CD4-positive, alpha-beta T cell treated with Interleukin-17A for 4 hours (primary cell): ENCODE data around the gene SCIN.
A peak's percentile ranks its signal among the peaks of the same experiment; 100 is the strongest.
"Not testable (repeated sequence)": the region's sequence is repeated elsewhere in the genome, so short reads cannot be mapped to it uniquely, and the experiment has no call there.

Experiments
- DNase-seq: peaks from one replicate; pipeline ENCODE4 v3.0.0-alpha.2; 2020; ENCODE audit warnings: mixed read lengths

The SCIN gene

DNA sequence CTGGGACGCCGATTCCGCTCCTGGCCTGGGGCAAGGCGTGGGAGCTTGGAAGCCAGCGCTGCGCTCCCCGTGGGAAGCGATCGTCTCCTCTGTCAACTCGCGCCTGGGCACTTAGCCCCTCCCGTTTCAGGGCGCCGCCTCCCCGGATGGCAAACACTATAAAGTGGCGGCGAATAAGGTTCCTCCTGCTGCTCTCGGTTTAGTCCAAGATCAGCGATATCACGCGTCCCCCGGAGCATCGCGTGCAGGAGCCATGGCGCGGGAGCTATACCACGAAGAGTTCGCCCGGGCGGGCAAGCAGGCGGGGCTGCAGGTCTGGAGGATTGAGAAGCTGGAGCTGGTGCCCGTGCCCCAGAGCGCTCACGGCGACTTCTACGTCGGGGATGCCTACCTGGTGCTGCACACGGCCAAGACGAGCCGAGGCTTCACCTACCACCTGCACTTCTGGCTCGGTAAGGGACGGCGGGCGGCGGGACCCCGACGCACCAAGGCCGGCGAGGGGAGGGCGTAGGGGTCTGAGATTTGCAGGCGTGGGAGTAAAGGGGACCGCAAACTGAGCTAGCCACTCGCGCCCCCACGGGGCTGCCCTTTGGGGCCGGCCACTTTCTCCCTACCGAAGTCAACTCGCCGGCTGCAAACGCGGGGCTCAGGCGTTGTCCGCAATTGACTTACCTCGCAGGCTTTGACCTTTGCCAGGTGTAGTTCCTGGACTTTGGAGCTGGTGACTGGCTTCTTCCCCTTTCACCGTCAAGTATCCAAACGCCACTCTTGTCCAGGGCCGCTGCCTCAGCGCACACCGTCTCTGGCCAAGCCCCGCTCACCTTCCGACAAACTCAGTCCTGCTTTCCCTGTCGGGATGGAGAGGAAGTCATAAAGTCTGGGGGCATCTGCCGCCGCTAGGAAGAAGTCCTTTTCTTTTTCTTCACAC lies at the start of gene SCIN:
Gene SCIN, plus strand, starts transcription at position 187 of the 928 bp plus-strand sequence. Its CDS starts 67 bp downstream, at position 254.
- DNase-seq: peak; percentile 20

DNA sequence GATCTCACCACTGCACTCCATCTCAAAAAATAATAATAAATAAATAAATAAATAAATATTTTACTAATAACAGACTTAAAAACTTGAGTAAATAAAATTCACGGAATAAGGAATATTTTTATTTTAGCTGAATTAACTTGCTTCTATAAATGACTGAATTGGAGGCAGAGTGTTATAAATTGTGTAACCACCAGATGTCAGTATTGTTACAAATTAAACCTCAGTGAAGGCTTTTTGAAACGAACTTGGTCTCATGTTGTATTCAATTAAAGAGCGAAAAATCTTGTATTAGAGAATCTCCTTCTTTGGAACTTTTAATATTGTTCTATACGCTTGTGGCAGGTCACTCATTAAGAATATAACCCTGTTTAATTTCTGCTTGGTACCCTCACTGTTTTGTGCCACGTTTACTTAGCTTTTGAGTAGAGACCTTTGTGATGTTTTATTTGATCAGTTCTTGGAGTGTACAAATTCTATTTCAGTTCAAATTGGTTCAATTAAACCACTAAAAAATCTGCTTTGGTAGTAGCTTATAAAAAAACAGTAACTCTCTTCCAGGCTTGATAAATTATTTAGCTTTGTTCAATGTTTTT lies 45.6 kb upstream of the SCIN start:
- no peak for DNase-seq

DNA sequence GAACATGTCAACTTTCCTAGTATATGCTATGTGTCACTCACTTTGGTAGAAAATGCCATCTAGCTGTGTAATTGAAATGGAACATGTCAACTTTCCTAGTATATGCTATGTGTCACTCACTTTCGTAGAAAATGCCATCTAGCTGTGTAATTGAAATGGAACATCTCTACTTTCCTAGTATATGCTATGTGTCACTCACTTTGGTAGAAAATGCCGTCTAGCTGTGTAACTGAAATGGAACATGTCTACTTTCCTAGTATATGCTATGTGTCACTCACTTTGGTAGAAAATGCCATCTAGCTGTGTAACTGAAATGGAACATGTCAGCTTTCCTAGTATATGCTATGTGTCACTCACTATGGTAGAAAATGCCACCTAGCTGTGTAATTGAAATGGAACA lies 43.8 kb upstream of the SCIN start:
- not testable (repeated sequence) for DNase-seq

DNA sequence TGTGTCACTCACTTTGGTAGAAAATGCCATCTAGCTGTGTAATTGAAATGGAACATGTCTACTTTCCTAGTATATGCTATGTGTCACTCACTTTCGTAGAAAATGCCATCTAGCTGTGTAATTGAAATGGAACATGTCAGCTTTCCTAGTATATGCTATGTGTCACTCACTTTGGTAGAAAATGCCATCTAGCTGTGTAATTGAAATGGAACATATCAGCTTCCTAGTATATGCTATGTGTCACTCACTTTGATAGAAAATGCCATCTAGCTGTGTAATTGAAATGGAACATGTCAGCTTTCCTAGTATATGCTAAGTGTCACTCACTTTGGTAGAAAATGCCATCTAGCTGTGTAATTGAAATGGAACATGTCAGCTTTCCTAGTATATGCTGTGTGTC lies 42.9 kb upstream of the SCIN start:
- DNase-seq: not testable (repeated sequence)

DNA sequence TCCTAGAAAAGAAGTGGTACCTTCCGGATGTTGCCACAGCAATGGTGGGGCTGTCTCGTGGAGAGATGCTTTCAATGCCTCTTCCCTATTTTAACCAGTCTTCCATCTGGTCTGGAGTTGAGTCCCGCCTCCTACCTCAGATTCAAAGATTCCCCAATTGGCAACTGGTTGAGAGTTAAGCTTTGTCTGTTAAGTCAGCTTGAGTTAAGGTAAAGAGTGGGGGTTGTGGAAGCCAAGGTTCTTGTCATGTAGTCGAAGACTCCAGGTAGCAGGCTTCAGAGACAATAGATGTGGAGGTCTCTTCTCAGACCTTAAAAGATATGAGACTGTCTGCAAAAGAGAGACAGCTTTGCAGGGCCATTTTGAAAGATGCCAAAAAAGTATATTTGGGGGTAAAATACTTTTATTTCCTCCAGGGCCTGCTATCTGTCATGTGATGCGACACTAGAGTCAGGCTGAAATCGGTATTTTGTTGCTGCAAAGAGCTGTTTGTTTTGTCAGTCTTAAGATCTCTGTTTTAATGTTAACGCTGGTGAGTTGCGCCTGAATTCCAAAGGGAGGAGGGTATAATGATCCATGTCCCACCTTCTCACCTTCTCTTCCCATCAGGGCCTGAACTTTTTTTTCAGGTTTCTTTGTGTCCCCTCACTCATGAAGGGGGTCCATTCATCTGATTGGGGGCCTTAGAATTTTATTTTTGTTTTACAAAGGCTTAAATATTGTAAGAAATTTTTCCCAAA lies 40.4 kb upstream of the SCIN start:
- DNase-seq: no peak

DNA sequence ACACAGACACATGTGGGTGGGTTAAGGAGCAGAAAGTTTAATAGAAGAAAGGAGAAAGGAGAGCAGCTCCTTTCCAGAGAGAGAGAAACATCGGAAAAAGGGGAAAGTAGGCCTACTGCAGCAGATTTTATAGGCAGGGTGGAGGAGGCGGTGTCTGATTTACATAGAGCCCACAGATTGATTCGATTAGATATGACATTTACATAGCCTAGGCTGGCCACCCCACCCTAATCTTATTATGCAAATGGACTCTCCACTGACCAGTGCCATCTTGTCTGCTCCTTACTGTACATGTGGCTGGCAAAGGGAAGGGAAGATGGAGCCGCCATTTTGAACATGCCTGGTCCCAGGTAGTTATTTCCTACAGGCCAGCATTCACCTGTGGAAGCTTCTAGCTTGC lies 38.7 kb upstream of the SCIN start:
- no peak for DNase-seq

DNA sequence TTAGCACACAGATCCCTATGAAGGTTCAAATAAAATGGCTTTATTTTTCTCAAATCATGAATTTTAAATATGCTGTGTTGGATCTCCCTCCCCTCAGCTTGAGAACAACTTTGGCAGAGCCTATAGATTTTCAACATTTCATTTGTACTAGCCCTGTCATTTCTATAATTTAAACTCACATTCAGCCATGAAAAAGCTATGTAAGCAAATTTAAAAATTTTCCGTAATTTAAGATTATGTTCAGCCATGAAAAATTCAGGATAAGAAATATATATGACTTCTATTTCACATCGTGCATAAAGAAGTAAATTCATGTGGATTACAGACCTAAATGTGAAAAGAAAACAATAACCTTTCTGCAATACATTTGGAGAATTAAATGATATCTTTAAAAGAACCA lies 36.5 kb upstream of the SCIN start:
- DNase-seq: no peak

DNA sequence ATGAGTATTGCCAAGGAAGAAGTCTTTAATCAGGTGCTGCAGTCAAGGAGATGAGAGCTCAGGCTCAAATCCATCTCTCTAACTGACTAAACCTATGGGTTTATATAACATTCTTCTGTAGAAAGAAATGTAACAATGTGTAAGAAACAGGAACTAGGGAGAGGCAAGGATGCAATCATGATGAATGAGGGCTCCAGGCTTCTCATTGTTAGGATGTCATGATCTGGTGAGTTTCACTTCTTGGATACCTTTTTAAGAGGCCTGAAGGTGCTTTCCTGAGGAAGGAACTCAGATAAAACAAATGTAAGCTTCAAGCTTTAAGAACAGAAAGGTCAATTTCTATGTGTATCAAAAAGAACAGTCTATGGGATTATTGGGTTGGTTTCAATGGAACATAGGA lies 30.8 kb upstream of the SCIN start:
- DNase-seq: no peak

DNA sequence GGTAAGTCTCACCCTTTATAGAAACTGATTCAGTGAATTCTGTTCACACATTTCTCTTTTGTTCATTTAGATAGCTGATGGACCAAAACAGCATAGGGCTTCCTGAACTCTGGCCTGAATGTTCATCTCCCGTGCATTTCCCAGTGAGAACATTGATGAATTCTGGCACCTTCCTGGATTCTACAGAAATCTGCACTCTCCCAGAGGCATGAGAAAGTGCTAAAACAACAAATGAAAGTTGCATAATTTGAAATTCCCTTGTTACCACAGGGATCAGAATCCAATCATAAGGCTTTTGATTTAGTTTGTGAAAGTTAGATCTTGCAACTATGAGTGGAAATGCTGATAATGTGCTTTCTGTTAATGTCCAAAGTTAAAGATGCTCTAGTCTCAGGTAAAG lies 29.7 kb upstream of the SCIN start:
- DNase-seq: no peak

DNA sequence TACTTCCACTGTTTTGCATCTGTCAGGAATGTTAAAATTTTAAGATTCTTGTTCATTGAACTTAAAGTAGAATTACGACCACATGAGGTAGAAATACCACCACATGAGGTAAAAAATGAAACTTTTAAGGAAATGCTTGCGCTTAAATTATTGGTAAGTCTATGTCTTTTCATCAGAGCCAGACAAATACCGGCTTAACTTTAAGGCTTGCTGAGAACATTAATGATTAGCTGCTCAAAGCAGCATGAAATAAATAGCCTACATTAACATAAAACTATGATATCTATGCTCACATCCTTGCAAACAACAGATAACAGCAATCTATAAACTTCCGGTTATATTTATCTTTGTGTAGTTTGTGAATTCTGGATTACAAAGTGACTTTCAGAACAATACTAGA lies 26.9 kb upstream of the SCIN start:
- no peak for DNase-seq

DNA sequence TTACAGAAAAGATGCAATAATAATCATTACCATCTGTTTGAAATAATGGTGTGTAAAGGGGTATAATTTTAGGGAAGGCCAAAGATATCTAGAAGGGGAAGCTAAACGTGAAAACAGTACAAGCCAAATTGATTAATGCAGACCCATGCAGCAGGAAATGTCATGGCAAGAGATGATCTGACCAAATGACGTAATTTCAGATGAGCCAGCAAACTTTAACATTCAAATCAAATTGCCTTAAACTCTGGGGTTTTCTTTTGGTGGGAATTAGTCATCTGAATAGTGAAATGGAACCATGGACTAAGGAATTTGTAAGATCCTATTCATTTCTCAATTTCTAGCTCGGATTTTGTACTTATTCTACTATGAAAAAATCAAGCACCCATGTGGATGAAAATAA lies 21.4 kb upstream of the SCIN start:
- no peak for DNase-seq

DNA sequence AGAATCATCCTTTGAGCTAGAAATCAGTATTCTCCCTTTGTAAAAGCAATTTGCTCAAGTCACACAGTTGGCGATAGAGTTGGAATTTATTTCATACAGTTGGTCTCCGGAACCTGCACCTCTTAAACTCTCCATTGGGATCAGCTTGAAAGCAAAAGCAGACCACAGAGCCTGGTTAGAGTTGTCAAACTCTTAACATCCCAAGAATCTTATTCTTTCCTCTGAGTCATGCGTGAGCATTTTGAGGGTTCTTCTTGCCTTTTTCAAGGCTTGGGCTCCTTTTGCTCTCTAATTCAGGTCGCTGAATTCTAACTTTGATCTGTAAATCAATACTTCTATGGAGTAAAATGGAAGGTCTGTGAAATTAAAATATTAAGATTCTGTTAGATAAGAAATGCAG lies 19.6 kb upstream of the SCIN start:
- no peak for DNase-seq

DNA sequence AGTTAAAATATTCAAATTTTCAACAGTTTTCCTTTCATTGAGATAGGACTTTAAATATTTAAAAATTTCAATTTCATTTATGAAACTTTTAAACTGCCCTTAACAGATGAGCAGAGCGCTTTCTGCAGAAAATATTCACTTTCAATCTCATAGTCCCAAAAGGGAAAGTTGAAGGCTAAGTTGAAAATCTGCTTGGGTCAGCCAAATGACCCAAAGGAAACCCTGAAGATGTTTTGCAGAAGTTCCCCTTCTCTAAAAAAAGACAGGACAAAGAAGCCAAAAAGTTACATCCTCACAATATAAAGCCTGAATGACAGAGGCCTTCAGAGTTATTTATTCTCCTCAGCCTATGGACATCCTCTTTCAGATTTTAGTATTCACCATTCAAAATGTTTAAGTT lies 17.6 kb upstream of the SCIN start:
- DNase-seq: no peak

DNA sequence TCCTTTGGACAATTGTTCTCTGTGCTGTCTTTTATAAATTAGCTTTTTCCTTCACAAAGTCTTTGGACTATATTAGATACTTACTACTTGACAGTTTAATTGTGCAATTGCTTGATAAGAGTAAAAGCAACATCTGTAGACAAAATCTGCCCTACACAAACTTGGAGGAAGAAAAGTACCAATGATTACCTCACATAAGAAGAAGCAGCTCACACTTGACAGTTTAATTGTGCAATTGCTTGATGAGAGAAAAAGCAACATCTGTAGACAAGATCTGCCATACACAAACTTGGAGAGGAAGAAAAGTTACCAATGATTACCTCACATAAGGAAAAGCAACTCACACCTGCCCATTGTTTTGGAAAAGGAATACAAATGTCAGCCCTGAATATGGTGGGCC lies 17.1 kb upstream of the SCIN start:
- no peak for DNase-seq

DNA sequence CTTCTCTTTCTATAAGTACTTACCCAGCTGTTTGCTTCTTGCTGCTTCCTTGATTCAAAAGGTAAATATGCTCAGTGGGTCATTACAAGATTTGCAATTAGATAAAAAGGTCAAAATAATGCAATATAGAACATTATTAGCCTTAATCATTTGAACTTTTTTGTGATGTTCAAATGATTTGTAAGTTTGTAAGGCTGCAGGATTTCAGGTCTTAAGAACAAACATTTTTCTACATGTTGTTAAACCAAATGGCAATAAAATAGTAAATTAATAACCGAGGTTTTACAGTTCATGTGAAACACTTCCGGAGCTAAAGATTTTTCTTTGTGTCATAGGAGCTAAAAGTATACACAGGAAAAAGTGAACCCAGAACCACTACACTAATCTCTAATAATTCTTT lies 16.2 kb upstream of the SCIN start:
- no peak for DNase-seq

DNA sequence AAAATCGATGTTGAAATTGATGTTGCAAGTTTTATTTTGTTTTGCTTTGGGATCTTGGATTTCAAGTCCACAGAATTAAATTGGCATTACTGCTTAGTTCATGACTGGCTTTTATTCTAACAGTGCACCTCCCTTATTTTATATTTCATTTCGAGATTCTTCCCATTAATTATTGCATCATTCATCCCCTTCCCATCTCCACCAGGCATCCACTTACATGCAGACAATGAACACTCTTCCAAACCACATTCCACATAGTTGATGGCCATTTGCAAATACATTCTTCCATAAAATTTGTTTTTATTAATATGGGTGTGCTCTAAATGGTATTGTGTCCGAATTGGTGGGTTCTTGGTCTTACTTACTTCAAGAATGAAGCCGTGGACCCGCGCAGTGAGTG lies 15.6 kb upstream of the SCIN start:
- DNase-seq: no peak

DNA sequence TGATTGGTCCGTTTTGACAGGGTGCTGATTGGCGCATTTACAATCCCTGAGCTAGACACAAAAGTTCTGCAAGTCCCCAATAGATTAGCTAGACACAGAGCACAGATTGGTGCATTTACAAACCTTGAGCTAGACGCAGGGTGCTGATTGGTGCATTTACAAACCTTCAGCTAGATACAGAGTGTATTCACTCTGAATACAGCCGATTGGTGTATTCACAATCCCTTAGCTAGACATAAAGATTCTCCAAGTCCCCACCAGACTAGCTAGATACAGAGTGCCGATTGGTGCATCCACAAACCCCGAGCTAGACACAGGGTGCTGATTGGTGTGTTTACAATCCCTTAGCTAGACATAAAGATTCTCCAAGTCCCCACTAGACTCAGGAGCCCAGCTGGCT lies 14.8 kb upstream of the SCIN start:
- DNase-seq: not testable (repeated sequence)

DNA sequence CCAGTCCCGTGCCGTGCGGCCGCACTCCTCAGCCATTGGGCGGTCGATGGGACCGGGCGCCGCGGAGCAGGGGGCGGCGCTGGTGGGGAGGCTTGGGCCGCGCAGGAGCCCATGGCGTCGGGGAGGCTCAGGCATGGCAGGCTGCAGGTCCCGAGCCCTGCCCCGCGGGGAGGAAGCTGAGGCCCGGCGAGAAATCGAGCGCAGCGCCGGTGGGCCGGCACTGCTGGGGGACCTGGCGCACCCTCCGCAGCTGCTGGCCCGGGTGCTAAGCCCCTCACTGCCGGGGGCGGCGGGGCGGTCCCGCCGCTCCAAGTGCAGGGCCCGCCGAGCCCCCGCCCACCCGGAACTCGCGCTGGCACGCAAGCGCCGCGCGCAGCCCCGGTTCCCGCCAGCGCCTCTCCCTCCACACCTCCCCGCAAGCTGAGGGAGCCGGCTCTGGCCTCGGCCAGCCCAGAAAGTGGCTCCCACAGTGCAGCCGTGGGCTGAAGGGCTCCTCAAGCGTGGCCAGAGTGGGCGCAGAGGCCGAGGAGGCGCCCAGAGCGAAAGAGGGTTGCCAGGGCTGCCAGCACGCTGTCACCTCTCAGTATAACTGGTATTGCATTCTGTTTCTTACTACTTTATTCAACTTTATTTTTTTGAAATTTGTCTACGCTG lies 14.3 kb upstream of the SCIN start:
- not testable (repeated sequence) for DNase-seq

DNA sequence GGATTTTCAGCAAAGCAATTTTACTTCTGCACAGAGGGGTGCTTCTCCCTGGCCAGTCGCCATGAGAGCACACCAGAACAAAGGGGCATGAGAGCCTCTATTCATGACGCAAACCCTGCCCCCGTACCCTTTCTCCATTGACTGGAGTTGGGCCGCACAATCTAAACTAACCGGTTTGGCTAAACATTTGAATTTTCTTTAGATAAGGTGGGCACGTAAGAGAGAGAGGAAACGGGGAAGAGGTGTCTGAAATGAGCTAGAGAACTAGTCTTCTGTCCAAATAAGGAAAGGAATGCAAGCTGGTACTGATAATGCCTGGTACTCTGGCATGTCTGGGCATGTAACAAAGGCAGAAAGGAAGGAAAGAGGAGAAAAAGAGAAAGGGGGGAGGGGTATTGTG lies 13.2 kb upstream of the SCIN start:
- no peak for DNase-seq

DNA sequence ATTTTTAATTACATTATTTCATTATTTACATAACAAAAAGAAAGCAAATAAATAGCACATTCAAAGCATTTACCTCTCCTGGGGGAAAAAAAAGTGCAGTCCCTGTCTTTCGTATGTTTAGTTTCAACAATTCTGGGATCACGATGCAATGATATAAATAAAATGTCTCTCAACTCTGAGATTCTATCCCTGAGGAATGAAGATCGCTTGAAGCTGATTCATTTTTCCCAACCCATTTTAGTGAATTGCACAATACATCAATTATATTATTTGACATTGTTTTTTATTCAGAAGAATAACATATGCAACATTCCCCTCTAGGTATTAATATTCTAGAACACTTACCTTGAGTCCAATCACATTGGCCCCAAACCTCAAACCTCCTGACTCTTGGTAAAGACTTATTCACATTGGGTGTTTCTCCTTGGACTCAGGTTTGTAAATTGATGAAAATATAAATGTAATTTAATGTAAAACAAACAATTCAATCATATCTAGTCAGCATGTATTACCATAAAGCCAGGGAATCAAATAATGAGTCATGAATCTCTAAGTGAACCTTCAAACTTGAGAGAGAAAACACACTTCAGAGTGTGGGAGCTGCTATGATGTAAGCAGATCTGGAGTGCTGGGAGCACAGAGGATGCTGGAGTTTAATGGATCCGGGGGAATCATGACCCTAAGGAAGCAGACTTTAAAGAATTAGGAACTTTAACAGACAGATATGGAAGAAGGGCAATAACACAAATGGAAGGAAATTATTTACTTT lies 5.3 kb upstream of the SCIN start:
- DNase-seq: no peak

DNA sequence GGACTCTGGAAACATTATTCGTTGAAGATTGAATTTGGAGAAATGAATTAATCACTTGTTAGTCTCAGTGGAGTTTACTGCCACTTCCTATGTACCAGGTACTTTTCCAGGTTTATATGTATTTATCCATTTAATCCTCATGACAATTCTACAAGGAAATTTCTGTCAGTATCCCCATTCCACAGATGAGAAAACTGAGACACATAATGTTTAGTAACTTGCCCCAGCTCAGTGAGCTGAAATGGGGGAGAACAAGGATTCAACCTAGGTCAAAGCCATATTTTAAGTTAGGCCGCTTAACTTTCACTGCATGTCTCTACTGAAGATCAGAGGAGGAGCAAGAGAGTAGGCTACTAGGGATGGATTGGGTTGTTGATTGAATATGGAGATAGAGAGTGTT lies 4.6 kb upstream of the SCIN start:
- no peak for DNase-seq

DNA sequence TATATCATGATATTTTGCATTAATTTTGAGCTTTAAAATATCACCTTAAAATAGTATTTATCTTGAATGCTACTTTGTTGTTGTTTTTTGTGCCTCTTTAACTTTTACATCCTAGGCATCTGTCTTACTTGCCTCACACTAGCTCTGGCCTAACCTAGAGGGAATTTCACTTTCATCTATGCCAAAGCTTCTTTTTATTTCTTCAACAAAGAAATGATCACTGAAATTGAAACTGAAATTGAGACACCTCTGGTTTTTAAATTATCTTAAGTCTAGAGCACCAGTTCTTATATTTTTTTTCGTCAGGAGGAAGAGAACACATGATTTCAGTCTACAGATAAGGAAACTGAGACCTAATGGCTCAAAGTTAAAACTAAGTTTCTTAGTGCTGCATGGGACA lies 3.5 kb upstream of the SCIN start:
- DNase-seq: no peak

DNA sequence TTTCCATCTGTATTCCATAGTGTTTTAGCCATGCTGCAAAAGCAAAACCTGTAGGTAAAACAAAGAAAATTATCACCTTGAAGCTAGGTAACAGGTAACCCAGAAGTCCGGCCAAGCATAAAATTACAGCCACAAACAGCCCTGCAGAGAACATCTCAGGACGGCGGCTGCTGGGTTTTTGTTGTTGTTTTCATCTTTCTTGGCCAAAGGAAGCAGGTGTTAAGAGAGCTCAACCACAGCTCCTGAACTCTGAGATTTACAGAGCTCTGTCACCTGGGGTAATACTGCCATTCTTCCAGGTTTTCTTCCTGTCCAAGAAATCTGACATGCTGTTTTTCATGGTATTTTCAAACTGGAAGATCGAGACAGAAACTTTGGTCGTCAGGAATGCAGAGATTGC lies 847 bp upstream of the SCIN start:
- no peak for DNase-seq
